BLaER1 (cell line): ENCODE measurements around the gene REL.
"Not testable (repeated sequence)": the region's sequence is repeated elsewhere in the genome, so short reads cannot be mapped to it uniquely, and the experiment has no call there.

Experiments used
- H3K27ac ChIP-seq: shearing (Covaris generic); formaldehyde crosslinking; 2 replicates; pipeline ENCODE4 v1.8.1; 2022
- H3K27me3 ChIP-seq: shearing (Covaris generic); formaldehyde crosslinking; 2 replicates; pipeline ENCODE4 v1.8.1; 2022
- H3K36me3 ChIP-seq: shearing (Covaris generic); formaldehyde crosslinking; 2 replicates; pipeline ENCODE4 v1.8.1; 2022
- H3K4me1 ChIP-seq: shearing (Covaris generic); formaldehyde crosslinking; 2 replicates; pipeline ENCODE4 v1.8.1; 2022
- H3K4me2 ChIP-seq: shearing (Covaris generic); formaldehyde crosslinking; 2 replicates; pipeline ENCODE4 v1.8.1; 2022
- H3K4me3 ChIP-seq: shearing (Covaris generic); formaldehyde crosslinking; 2 replicates; pipeline ENCODE4 v1.8.1; 2022
- H3K9ac ChIP-seq: shearing (Covaris generic); formaldehyde crosslinking; 2 replicates; pipeline ENCODE4 v1.8.1; 2022
- H3K9me3 ChIP-seq: shearing (Covaris generic); formaldehyde crosslinking; 2 replicates; pipeline ENCODE4 v1.8.1; 2022
- H4K20me1 ChIP-seq: shearing (Covaris generic); formaldehyde crosslinking; 2 replicates; pipeline ENCODE4 v1.8.1; 2022
- Cebpa-rat ChIP-seq: shearing (Covaris generic); IDR thresholded peaks from 2 replicates; pipeline ENCODE4 v1.8.1; 2022

The REL gene

DNA sequence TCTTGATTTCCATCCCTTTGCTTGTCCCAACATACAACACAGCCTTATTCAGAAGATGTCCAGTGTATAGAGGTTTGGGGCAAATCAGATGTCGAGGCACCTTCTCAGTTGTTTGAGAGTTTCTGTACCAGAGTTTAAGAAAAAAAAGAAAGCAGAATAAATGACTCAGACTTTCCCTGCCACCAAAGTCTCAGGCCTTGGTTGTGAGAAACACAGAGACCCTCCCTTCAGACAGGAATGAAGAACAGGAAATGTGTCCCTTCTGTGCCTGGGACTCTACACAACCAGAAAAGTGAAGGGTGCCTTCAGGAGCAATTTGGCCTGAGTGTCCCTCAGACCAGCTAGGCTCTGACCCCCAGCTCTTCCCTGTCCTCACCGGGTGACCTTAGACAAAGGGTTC lies 37.3 kb upstream of the REL start:
- TF ChIP-seq Cebpa-rat = no peak
- H3K9ac ChIP-seq = no peak overlapping the region
- no peaks in the 10 kb centered on the region for H3K27me3 ChIP-seq
- H3K4me3 ChIP-seq = no peak overlapping the region
- no peak overlapping the region for H3K4me2 ChIP-seq
- H3K36me3 ChIP-seq = no peaks in the 10 kb centered on the region
- H4K20me1 ChIP-seq = no peaks in the 10 kb centered on the region
- peaks cover 16% of the 10 kb centered on the region for H3K4me1 ChIP-seq
- H3K9me3 ChIP-seq = no peaks in the 10 kb centered on the region
- H3K27ac ChIP-seq = no peak overlapping the region

DNA sequence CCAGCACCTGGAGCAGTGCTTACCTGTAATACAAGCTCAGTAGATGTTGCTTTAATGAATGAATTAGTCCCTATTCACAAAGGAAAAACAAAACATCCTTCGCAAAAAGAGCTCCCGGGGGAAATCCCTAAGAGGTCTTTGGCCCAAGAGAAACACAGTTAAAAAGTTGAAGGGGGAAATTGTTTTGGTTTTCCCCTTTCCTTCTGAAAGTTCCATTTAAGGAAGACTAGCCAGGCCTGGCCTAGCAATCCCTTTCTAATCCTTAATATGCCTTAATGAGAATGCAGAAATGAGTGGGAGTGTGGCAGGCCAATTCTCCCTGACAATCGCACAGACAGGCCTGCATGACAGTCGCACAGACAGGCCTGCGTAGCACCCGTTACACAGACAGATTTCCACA lies 33.5 kb upstream of the REL start:
- Histone ChIP-seq H4K20me1 (no peaks in the 10 kb centered on the region), H3K9ac (no peak overlapping the region), H3K36me3 (no peaks in the 10 kb centered on the region), H3K4me1 (no peaks in the 10 kb centered on the region), H3K4me3 (no peak overlapping the region), H3K27ac (no peak overlapping the region), H3K27me3 (no peaks in the 10 kb centered on the region), H3K4me2 (no peak overlapping the region), H3K9me3 (no peaks in the 10 kb centered on the region)
- no peak for TF ChIP-seq Cebpa-rat

DNA sequence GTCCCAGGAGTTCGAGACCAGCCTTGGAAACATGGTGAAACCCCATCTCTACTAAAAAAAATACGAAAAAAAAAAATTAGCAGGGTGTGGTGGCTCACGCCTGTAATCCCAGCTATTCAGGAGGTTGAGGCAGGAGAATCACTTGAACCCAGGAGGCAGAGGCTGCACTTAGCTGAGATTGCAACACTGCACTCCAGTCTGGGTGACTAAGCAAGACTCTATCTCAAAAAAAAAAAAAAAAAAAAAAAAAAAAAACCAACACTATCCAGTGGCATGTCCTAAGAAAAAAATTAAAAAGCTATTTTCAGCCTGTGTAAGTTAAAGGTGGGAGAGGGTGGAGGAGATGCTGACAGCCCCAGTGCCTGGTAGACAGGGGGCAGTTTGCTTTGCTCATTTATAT lies 32.2 kb upstream of the REL start:
- Histone ChIP-seq H3K4me1 (no peaks in the 10 kb centered on the region), H3K36me3 (no peaks in the 10 kb centered on the region), H3K27ac (no peak overlapping the region), H3K9ac (no peak overlapping the region), H3K4me3 (no peak overlapping the region), H3K27me3 (no peaks in the 10 kb centered on the region), H3K9me3 (no peaks in the 10 kb centered on the region), H4K20me1 (no peaks in the 10 kb centered on the region), H3K4me2 (no peak overlapping the region)
- TF ChIP-seq Cebpa-rat = no peak

DNA sequence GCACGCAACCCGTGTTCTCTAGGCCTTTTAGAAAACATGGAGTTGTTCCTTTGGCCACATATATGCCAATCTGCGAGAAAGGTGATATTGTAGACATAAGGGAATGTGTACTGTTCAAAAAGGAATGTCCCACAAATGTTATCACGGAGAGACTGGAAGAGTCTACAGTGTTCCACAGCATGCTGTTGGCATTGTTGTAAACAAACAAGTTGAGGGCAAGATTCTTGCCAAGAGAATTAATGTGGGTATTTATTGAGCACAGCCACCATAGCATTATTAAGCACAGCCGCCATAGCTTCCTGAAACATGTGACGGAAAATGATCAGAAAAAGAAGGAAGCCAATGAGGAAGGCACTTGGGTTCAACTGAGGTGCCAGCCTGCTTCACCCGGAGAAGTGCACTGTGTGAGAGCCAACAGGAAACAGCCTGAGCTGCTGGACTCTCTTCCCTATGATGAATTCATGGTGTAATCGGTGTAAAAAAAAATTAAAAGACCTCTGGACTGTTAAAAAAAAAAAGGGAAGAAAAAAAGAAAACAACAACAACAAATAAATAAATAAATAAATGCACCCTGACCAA lies 29.0 kb upstream of the REL start:
- Histone ChIP-seq H3K4me2 (no peak overlapping the region), H3K9ac (no peak overlapping the region), H3K36me3 (no peaks in the 10 kb centered on the region), H3K4me3 (no peak overlapping the region), H4K20me1 (no peaks in the 10 kb centered on the region), H3K27me3 (no peaks in the 10 kb centered on the region), H3K27ac (no peak overlapping the region), H3K4me1 (no peaks in the 10 kb centered on the region), H3K9me3 (no peaks in the 10 kb centered on the region)
- no peak for TF ChIP-seq Cebpa-rat

DNA sequence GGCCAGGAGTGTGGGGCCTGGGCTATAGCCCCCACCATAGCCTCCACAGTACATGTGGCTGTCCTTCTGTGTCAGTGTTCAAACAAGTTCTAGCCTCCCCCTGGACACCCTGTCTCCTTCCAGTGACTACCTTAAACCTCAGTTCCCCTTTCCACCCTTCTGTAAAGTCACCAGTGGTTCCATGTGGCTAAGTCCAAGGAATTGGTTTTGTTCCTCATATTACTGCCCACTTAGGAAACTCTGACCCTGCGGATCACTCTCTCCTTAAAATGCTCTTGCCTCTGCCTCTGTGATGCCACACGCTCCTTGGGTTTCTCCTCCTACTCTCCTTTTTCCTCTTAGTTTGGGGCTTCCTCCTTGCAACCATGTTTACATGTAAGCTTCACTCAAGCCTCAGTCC lies 27.8 kb upstream of the REL start:
- Histone ChIP-seq H3K9me3 (no peaks in the 10 kb centered on the region), H3K4me2 (no peak overlapping the region), H3K27ac (no peak overlapping the region), H3K36me3 (no peaks in the 10 kb centered on the region), H3K9ac (no peak overlapping the region), H3K4me3 (no peak overlapping the region), H3K4me1 (no peaks in the 10 kb centered on the region), H4K20me1 (no peaks in the 10 kb centered on the region), H3K27me3 (no peaks in the 10 kb centered on the region)
- no peak for TF ChIP-seq Cebpa-rat

DNA sequence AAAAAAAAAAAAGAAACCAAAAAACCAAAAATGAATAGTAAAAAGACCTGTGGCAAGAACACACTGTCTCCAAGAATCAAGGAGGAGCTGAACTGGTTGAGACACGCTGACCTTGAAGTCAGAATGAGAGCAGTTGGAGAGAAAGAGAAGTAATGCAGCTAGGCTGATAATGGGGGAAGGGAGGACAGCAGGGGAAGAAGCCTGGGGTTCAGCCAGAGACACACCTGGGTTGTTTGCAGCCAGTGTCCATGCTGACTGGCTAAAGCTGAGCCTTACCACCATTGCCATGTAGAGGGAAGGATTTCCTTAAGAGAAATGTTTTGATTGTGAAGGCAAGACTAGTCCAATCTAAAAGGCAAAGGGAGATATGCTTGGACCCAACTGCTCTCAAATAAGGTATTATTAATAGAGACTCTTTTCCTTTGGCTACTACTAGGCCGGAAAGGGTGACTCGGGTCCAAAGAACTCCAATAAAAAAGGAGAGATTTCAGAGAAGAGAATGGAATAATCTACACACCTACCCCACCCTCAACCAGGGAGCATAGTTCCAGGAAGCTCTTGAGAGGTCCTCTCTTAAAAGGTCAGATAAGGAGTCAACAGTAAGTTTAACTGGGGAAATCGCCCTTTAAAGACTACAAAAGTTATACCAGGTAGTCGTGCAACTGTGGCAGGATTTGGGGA lies 25.2 kb upstream of the REL start:
- no peak for TF ChIP-seq Cebpa-rat
- Histone ChIP-seq H3K27ac (no peak overlapping the region), H3K9me3 (no peaks in the 10 kb centered on the region), H3K9ac (no peak overlapping the region), H3K4me1 (no peaks in the 10 kb centered on the region), H3K36me3 (no peaks in the 10 kb centered on the region), H3K27me3 (no peaks in the 10 kb centered on the region), H3K4me2 (no peak overlapping the region), H4K20me1 (no peaks in the 10 kb centered on the region), H3K4me3 (no peak overlapping the region)

DNA sequence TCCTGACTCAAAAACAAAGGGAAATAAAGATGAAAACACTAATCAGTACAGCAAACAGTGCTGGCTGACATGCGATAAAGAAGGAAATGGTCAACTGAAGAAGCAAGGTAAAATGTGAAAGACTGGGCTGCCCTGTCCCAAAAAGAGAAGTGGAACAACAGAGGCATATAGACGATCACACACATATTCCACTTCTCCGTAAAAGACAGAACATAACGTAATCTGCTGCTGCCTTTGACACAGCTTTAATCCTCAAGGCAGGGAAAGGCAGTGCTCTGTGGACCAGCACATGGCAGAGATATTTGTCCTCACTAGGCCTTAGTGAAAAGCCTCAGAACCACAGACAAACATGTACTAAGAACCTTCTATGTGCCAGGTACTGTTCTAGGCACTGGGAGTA lies 24.3 kb upstream of the REL start:
- H4K20me1 ChIP-seq = no peaks in the 10 kb centered on the region
- no peaks in the 10 kb centered on the region for H3K4me1 ChIP-seq
- H3K9ac ChIP-seq = no peak overlapping the region
- H3K27ac ChIP-seq = no peak overlapping the region
- no peak for TF ChIP-seq Cebpa-rat
- H3K36me3 ChIP-seq = no peaks in the 10 kb centered on the region
- H3K4me3 ChIP-seq = no peak overlapping the region
- no peaks in the 10 kb centered on the region for H3K9me3 ChIP-seq
- H3K27me3 ChIP-seq = no peaks in the 10 kb centered on the region
- no peak overlapping the region for H3K4me2 ChIP-seq

DNA sequence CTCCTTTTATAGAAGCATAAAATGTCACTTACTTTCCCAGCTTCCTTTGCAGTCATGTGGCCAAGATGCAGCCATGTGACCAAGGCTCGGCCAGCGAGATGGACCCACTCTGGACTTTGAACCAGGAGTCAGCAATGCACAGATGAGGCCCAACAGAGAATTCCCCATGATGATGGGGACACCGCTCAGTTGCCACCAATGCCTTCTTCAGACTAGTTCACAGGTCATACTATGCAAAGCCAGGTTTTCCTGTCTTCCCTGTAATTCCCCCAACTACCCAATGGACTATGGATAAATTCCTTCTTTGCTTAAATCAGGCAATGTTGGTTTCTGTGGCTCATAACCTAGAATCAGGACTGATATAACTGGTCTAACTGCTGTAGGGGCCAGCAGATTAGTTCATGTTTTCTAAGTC lies 22.5 kb upstream of the REL start:
- Histone ChIP-seq H3K9me3 (no peaks in the 10 kb centered on the region), H3K4me3 (no peak overlapping the region), H3K27ac (no peak overlapping the region), H3K9ac (no peak overlapping the region), H3K36me3 (no peaks in the 10 kb centered on the region), H4K20me1 (no peaks in the 10 kb centered on the region), H3K4me1 (no peaks in the 10 kb centered on the region), H3K27me3 (no peaks in the 10 kb centered on the region), H3K4me2 (no peak overlapping the region)
- no peak for TF ChIP-seq Cebpa-rat

DNA sequence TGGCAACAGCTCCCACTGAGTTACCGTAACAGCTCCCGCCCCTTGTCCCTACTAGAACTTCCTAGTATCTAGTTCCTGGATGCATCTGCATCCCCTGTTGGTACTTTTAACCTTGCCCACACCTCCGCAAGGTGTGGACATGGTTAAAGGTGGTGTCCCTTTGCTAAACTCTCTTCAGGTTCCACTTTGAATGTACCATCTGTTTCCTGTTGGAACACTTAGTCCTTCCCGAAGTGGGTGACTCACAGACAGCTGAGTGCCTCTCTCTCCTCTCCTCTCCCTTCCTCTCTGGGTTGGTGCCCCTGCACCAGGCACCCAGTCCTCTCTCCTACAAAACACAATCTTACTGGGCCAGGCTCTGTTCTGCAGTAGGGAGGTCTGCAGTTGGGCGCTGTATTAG lies 19.6 kb upstream of the REL start:
- TF ChIP-seq Cebpa-rat = no peak
- Histone ChIP-seq H4K20me1 (no peaks in the 10 kb centered on the region), H3K9ac (no peak overlapping the region), H3K36me3 (no peaks in the 10 kb centered on the region), H3K9me3 (peaks cover 21% of the 10 kb centered on the region), H3K27me3 (no peaks in the 10 kb centered on the region), H3K4me3 (no peak overlapping the region), H3K4me1 (no peaks in the 10 kb centered on the region), H3K4me2 (no peak overlapping the region), H3K27ac (no peak overlapping the region)

DNA sequence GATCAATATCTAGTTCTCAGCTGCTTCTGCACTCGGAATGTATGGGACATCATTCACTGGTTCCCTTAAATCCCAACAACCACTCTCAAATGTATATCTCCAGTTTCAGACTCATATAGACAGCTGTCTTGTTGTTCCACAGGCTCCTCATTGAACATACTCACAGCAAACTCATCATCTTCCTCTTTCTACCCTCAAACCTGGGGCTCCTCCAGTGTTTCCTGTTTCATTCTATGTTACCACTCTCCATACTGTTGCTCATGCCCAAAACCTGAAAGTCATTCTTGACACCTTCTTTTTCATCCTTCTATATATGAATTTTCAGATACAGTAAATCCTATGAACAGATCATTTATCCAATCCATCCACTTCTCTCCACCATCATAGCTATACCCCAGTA lies 18.7 kb upstream of the REL start:
- Histone ChIP-seq H3K9ac (no peak overlapping the region), H3K27me3 (no peaks in the 10 kb centered on the region), H3K4me2 (no peak overlapping the region), H3K4me1 (peaks cover 7% of the 10 kb centered on the region), H3K27ac (no peak overlapping the region), H3K9me3 (peaks cover 30% of the 10 kb centered on the region), H3K4me3 (no peak overlapping the region), H3K36me3 (no peaks in the 10 kb centered on the region), H4K20me1 (no peaks in the 10 kb centered on the region)
- no peak for TF ChIP-seq Cebpa-rat

DNA sequence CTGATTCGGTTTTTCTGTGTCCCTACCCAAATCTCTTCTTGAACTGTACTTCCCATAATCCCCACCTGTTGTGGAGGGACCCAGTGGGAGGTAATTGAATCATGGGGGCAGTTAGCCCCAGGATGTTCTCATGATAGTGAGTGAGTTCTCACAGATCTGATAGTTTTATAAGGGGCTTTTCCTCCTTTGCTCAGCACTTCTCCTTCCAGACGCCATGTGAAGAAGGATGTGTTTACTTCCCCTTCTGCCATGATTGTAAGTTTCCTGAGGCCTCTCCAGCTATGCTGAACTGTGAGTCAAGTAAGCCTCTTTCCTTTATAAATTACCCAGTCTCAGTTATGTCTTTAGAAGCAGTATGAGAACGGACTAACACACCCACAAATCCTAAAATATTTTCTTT lies 16.0 kb upstream of the REL start:
- not testable (repeated sequence) for H3K27me3 ChIP-seq, H3K9ac ChIP-seq, H3K4me2 ChIP-seq, H3K4me3 ChIP-seq, H3K27ac ChIP-seq, H3K36me3 ChIP-seq, H4K20me1 ChIP-seq
- Histone ChIP-seq H3K4me1 (peaks cover 17% of the 10 kb centered on the region), H3K9me3 (peaks cover 44% of the 10 kb centered on the region)
